Endothelial cell (in vitro differentiated cells): ENCODE measurements around the gene NR4A2. TPM values are rescaled to one million over a fixed set of nuclear protein-coding genes. Genes with fewer than 3 reads are reported as not detected.

Source experiments
- DNase-seq: peaks from one replicate; pipeline ENCODE4 v3.0.0; 2021; ENCODE audit warnings: low spot score
- H3K27ac Mint-ChIP-seq: one replicate; pipeline ENCODE4 v1.8.0; 2021; ENCODE audit warnings: mixed read lengths, inconsistent platforms; ENCODE audit not compliant: unreplicated experiment
- H3K27me3 Mint-ChIP-seq: one replicate; pipeline ENCODE4 v1.8.0; 2021; ENCODE audit warnings: mild to moderate bottlenecking, moderate library complexity, mixed read lengths, inconsistent platforms; ENCODE audit not compliant: unreplicated experiment
- H3K36me3 Mint-ChIP-seq: one replicate; pipeline ENCODE4 v1.8.0; 2021; ENCODE audit warnings: mild to moderate bottlenecking, low read depth, mixed read lengths, inconsistent platforms; ENCODE audit not compliant: unreplicated experiment
- H3K4me1 Mint-ChIP-seq: one replicate; pipeline ENCODE4 v1.8.0; 2021; ENCODE audit warnings: mild to moderate bottlenecking, mixed read lengths, inconsistent platforms; ENCODE audit not compliant: unreplicated experiment
- H3K4me3 Mint-ChIP-seq: one replicate; pipeline ENCODE4 v1.8.0; 2021; ENCODE audit warnings: mild to moderate bottlenecking, mixed read lengths, inconsistent platforms; ENCODE audit not compliant: unreplicated experiment
- H3K9me3 Mint-ChIP-seq: one replicate; pipeline ENCODE4 v1.8.0; 2021; ENCODE audit warnings: mixed read lengths, inconsistent platforms; ENCODE audit not compliant: unreplicated experiment
- CTCF ChIP-seq: fragments of 200-600 bp; sonication (generic); IDR thresholded peaks from one replicate; pipeline ENCODE4 v1.5.0; 2021; ENCODE audit warnings: antibody characterized with exemption; ENCODE audit not compliant: unreplicated experiment
- total RNA-seq: library from RNA; stranded (reverse); fragmentation: NEBNext Ultra II Directional; extraction: Animal tissue kit (Norgen Biotek cat#: 25700); gene quantifications from one replicate; pipeline ENCODE4 v1.2.1, GENCODE V29; 2021; ENCODE audit not compliant: unreplicated experiment

NR4A2 gene
- total RNA-seq, 1 donor from 2014 or later: 3.9 TPM

GRCh38 chr2:156349161-156349560 lies 16.6 kb upstream of the NR4A2 start:
- Mint-ChIP-seq H3K27ac (no peak overlapping the region), H3K36me3 (no peaks in the 10 kb centered on the region), H3K9me3 (no peaks in the 10 kb centered on the region), H3K27me3 (no peaks in the 10 kb centered on the region), H3K4me3 (no peak overlapping the region), H3K4me1 (peaks cover 12% of the 10 kb centered on the region)
- no peak for TF ChIP-seq CTCF
- no peak for DNase-seq

GRCh38 chr2:156347431-156347830 lies 14.9 kb upstream of the NR4A2 start:
- H3K4me3 Mint-ChIP-seq: no peak overlapping the region
- no peaks in the 10 kb centered on the region for H3K36me3 Mint-ChIP-seq
- no peak for DNase-seq
- TF ChIP-seq CTCF: no peak
- no peaks in the 10 kb centered on the region for H3K27me3 Mint-ChIP-seq
- no peaks in the 10 kb centered on the region for H3K9me3 Mint-ChIP-seq
- H3K27ac Mint-ChIP-seq: no peak overlapping the region
- H3K4me1 Mint-ChIP-seq: peaks cover 12% of the 10 kb centered on the region

- no peak overlapping the region for H3K27ac Mint-ChIP-seq
- no peak for TF ChIP-seq CTCF
- no peaks in the 10 kb centered on the region for H3K27me3 Mint-ChIP-seq
These were observed 14.2 kb upstream of the NR4A2 start for GRCh38 chr2:156346731-156347130.

GRCh38 chr2:156345582-156345981 lies 13.1 kb upstream of the NR4A2 start:
- no peak for DNase-seq
- H3K4me1 Mint-ChIP-seq: peaks cover 10% of the 10 kb centered on the region
- H3K36me3 Mint-ChIP-seq: no peaks in the 10 kb centered on the region
- H3K27me3 Mint-ChIP-seq: peaks cover 8% of the 10 kb centered on the region
- H3K4me3 Mint-ChIP-seq: no peak overlapping the region
- TF ChIP-seq CTCF: no peak
- no peaks in the 10 kb centered on the region for H3K9me3 Mint-ChIP-seq
- H3K27ac Mint-ChIP-seq: no peak overlapping the region

More at GRCh38 chr2:156346731-156347130, 14.2 kb upstream of the NR4A2 start:
- Mint-ChIP-seq H3K4me1 (peaks cover 12% of the 10 kb centered on the region), H3K36me3 (no peaks in the 10 kb centered on the region), H3K9me3 (no peaks in the 10 kb centered on the region), H3K4me3 (no peak overlapping the region)
- DNase-seq: no peak

- Mint-ChIP-seq H3K9me3 (no peaks in the 10 kb centered on the region), H3K36me3 (no peaks in the 10 kb centered on the region), H3K4me1 (peaks cover 4% of the 10 kb centered on the region), H3K4me3 (no peak overlapping the region), H3K27ac (no peak overlapping the region), H3K27me3 (peaks cover 8% of the 10 kb centered on the region)
- DNase-seq: no peak
- no peak for TF ChIP-seq CTCF
These were observed 11.4 kb upstream of the NR4A2 start for GRCh38 chr2:156343940-156344301.
